Fibroblast of lung (primary cell): ENCODE results near the gene CASKIN1. TPM values are rescaled to one million over a fixed set of nuclear protein-coding genes. Genes with fewer than 3 reads are reported as not detected.
A peak's percentile ranks its signal among the peaks of the same experiment; 100 is the strongest.

ENCODE experiments used
- DNase-seq, 2 donors: peaks; one replicate each; pipeline versions ENCODE4 v3.0.0 to v3.0.0-alpha.2; 2010; ENCODE audit warnings: low read depth in 2 of 2
- H2AFZ ChIP-seq: 2 replicates; pipeline ENCODE4 v1.5.1; 2012; ENCODE audit warnings: low read length, control low read depth, inconsistent platforms
- H3K27ac ChIP-seq: 2 replicates; pipeline ENCODE4 v1.5.1; 2011; ENCODE audit warnings: low read length, control low read depth; ENCODE audit not compliant: insufficient read depth
- H3K27me3 ChIP-seq: 2 replicates; pipeline ENCODE4 v1.5.1; 2011; ENCODE audit warnings: mild to moderate bottlenecking, low read length; ENCODE audit not compliant: control insufficient read depth, insufficient read depth
- H3K36me3 ChIP-seq: 2 replicates; pipeline ENCODE4 v1.5.1; 2011; ENCODE audit warnings: low read length; ENCODE audit not compliant: control insufficient read depth, insufficient read depth
- H3K4me1 ChIP-seq: 2 replicates; pipeline ENCODE4 v1.5.1; 2011; ENCODE audit warnings: low read length; ENCODE audit not compliant: control insufficient read depth, insufficient read depth; ENCODE audit errors: extremely low read depth
- H3K4me2 ChIP-seq: 2 replicates; pipeline ENCODE4 v1.5.1; 2011; ENCODE audit warnings: low read length, control low read depth; ENCODE audit not compliant: insufficient read depth; ENCODE audit errors: extremely low read depth
- H3K4me3 ChIP-seq, 4 experiments: fragments of 200-600 bp in 1 of 4; sonication (generic) in 1 of 4; replicated peaks in 1 of 4; 2 replicates each; pipeline ENCODE4 v1.5.1; 2011 to 2016; ENCODE audit warnings: low read length in 4 of 4, low read depth in 3 of 4, mild to moderate bottlenecking in 3 of 4, control low read depth in 2 of 4, inconsistent platforms in 1 of 4, mixed read lengths in 1 of 4; ENCODE audit not compliant: insufficient read depth in 1 of 4; ENCODE audit errors: control extremely low read depth in 1 of 4
- H3K79me2 ChIP-seq: 2 replicates; pipeline ENCODE4 v1.5.1; 2012; ENCODE audit warnings: mild to moderate bottlenecking, low read length, inconsistent platforms; ENCODE audit not compliant: control insufficient read depth, insufficient read depth
- H3K9ac ChIP-seq: 2 replicates; pipeline ENCODE4 v1.5.1; 2011; ENCODE audit warnings: mild to moderate bottlenecking, low read length, control low read depth; ENCODE audit not compliant: insufficient read depth
- H3K9me3 ChIP-seq: 2 replicates; pipeline ENCODE4 v1.5.1; 2012; ENCODE audit warnings: low read depth, low read length; ENCODE audit not compliant: control insufficient read depth, insufficient read depth
- H4K20me1 ChIP-seq: 2 replicates; pipeline ENCODE4 v1.5.1; 2011; ENCODE audit warnings: low read length; ENCODE audit not compliant: control insufficient read depth, insufficient read depth; ENCODE audit errors: extremely low read depth
- CTCF ChIP-seq, 2 donors: IDR thresholded peaks in 1 of 2; conservative IDR thresholded peaks in 1 of 2; 1 replicate in 1 of 2; 2 replicates in 1 of 2; pipeline ENCODE4 v1.5.1; 2011 to 2012; ENCODE audit warnings: low read length in 2 of 2, control low read depth in 1 of 2, inconsistent platforms in 1 of 2, low read depth in 1 of 2, mild to moderate bottlenecking in 1 of 2
- EZH2 ChIP-seq: IDR thresholded peaks from 2 replicates; pipeline ENCODE4 v1.5.1; 2012; ENCODE audit warnings: low read length, control low read depth, mild to moderate bottlenecking; ENCODE audit errors: missing control alignments
- polyA plus RNA-seq, 2 donors: library from polyadenylated mRNA; depleted of rRNA in 1 of 2; stranded (reverse) in 1 of 2; unstranded in 1 of 2; fragments of >200 nt; gene quantifications; 2 replicates each; pipeline ENCODE4 v1.2.1, GENCODE V29; 2011 to 2012; ENCODE audit warnings: missing spikeins in 1 of 2
- total RNA-seq: library from RNA; depleted of rRNA; stranded (reverse); fragments of >200 nt; gene quantifications from 2 replicates; pipeline ENCODE4 v1.2.1, GENCODE V29; 2014

CASKIN1 gene
- total and polyA plus RNA-seq, 2 donors (not counting 1 experiment from before 2014, with no cell fraction given), result 0.01 to 0.17 TPM

- H2AFZ ChIP-seq, result no peak overlapping the region
These were observed 19.9 kb upstream of the CASKIN1 start for GRCh38 chr16:2216330-2216729.

DNA sequence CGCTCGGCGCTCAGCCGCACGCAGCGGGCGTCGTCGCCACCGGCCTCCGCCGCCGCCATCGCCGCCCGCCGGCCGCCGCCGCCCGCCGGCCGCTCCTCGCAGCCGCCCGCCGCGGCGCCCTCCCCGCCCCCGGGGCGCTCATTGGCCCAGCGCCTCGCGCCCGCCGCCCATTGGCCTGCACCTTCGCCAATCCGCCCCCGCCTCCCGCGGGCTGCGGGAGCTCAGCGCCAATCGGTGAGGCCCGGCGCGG lies 18.2 kb upstream of the CASKIN1 start, which contains the start of gene PGP:
Gene PGP, minus strand, starts transcription at position 122 of the 250 bp plus-strand sequence. Its CDS starts 63 bp downstream, at position 59.
- Histone ChIP-seq H2AFZ (peak within 1 kb of the TSS; percentile 96), H3K9me3 (no peaks in the 10 kb centered on the region), H3K4me1 (peaks cover 7% of the 10 kb centered on the region), H3K4me3 (peak within 1 kb of the TSS; percentile 76 to 86 (median 80)), H3K27me3 (no peaks in the 10 kb centered on the region), H3K36me3 (peaks cover 5% of the 10 kb centered on the region), H3K27ac (peak within 1 kb of the TSS; percentile 98), H3K79me2 (peaks cover 18% of the 10 kb centered on the region), H3K4me2 (peak within 1 kb of the TSS; percentile 99), H4K20me1 (no peaks in the 10 kb centered on the region), H3K9ac (peak within 1 kb of the TSS; percentile 84)
- no peak for TF ChIP-seq EZH2
- TF ChIP-seq CTCF (conservative IDR thresholded peaks at IDR 0.05 in 1 of 2, IDR thresholded peaks at IDR 0.05 in 1 of 2; ENCODE audit: low read depth in 1 of 2, low read length in 2 of 2), result no peak
- DNase-seq, result no peak

More at GRCh38 chr16:2216330-2216729, 19.9 kb upstream of the CASKIN1 start:
- peaks cover 7% of the 10 kb centered on the region for H3K4me1 ChIP-seq
- no peaks in the 10 kb centered on the region for H3K27me3 ChIP-seq
- H3K36me3 ChIP-seq, result peaks cover 2% of the 10 kb centered on the region
- no peak overlapping the region for H3K4me3 ChIP-seq
- H3K27ac ChIP-seq, result no peak overlapping the region
- H3K79me2 ChIP-seq, result peaks cover 18% of the 10 kb centered on the region
- TF ChIP-seq EZH2 (no peak), CTCF (conservative IDR thresholded peaks at IDR 0.05 in 1 of 2, IDR thresholded peaks at IDR 0.05 in 1 of 2; ENCODE audit: low read depth in 1 of 2, low read length in 2 of 2) (no peak)
- no peaks in the 10 kb centered on the region for H4K20me1 ChIP-seq
- no peak overlapping the region for H3K9ac ChIP-seq
- H3K9me3 ChIP-seq, result no peaks in the 10 kb centered on the region
- H3K4me2 ChIP-seq, result no peak overlapping the region
- DNase-seq, result no peak

DNA sequence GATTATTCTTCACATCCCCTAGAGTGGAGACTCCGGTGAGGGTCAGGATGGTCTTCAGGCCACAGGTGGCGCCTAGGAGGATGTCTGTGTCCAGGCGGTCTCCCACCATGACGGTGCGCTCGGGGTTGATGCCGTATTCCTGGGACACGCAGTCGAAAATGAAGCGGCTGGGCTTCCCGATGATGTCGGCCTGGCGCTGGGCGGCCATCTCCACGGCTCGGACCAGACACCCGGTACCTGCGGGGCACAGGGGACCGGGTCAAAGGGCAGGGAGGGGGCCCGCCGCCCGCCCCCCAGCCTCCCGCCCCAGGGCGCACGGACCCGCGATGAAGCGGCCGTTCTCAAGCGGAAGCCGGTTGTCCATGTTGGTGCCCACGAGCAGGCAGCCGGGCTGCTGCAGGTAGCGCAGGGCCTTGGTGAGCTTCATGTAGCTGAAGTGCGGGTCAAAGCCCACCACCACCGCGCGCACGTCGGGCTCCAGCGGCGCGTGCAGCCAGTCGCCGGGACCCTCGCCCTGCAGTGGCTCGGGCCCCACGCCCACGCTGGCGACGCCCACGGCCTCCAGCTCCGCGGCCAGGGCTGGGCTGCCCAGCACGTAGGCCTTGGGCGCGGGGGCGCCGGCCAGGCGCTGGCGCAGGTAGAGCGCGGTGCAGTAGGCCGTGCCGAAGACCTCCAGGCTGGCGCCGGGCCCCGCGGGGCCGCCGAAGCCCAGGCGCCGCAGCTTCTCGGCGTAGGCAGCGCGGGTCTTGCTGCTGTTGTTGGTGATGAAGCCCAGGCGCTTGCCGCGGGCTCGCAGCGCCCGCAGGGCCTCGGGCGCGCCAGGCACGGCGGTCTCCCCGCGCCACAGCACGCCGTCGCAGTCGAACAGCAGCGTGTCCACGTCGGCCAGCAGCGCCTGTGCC lies 17.7 kb upstream of the CASKIN1 start:
- peak overlapping the region; percentile 81 for H2AFZ ChIP-seq
- H3K4me1 ChIP-seq, result peaks cover 7% of the 10 kb centered on the region
- H4K20me1 ChIP-seq, result no peaks in the 10 kb centered on the region
- H3K9me3 ChIP-seq, result no peaks in the 10 kb centered on the region
- peaks cover 9% of the 10 kb centered on the region for H3K36me3 ChIP-seq
- peaks cover 18% of the 10 kb centered on the region for H3K79me2 ChIP-seq
- peak overlapping the region; percentile 77 for H3K4me2 ChIP-seq
- no peaks in the 10 kb centered on the region for H3K27me3 ChIP-seq
- H3K9ac ChIP-seq, result peak overlapping the region; percentile 75
- no peak for DNase-seq
- no peak for TF ChIP-seq EZH2
- TF ChIP-seq CTCF (conservative IDR thresholded peaks at IDR 0.05 in 1 of 2, IDR thresholded peaks at IDR 0.05 in 1 of 2; ENCODE audit: low read depth in 1 of 2, low read length in 2 of 2), result no peak
- peak overlapping the region; percentile 69 for H3K27ac ChIP-seq
- peak overlapping the region; percentile 52 to 73 (median 66) for H3K4me3 ChIP-seq
